A549 (cell line): ENCODE data around the gene CATSPERZ. TPM values are rescaled to one million over a fixed set of nuclear protein-coding genes. Genes with fewer than 3 reads are reported as not detected.
A peak's percentile ranks its signal among the peaks of the same experiment; 100 is the strongest.

Experiments
- ATAC-seq, 2 experiments: fragments of 200-7000 bp in 1 of 2; fragments of >200 bp in 1 of 2; cut with Nextera tagmentation in 1 of 2; cut with Tn5 transposase in 1 of 2; 3 replicates each; pipeline versions ENCODE4 v1.8.0 to v1.9.1; 2018 to 2020; ENCODE audit warnings: mild to moderate bottlenecking in 1 of 2, moderate library complexity in 1 of 2
- CTCF ChIA-PET: fragments of 300-600 bp; sonication (Branson Sonifier 250); formaldehyde crosslinking; extraction: SDS; loops from one replicate; lab custom pipeline; 2021; ENCODE audit warnings: antibody characterized with exemption, inconsistent platforms; lab: Yijun Ruan, JAX
- POLR2A ChIA-PET: fragments of 350-600 bp; formaldehyde crosslinking; extraction: SDS; loops from one replicate; lab custom pipeline; 2021; ENCODE audit warnings: antibody characterized with exemption, inconsistent platforms; lab: Yijun Ruan, JAX
- DNase-seq, 2 experiments: peaks; one replicate each; pipeline versions ENCODE4 v3.0.0 to v3.0.0-alpha.2; 2011 to 2016; ENCODE audit warnings: low read depth in 1 of 2, low spot score in 1 of 2
- FAIRE-seq: peaks from 2 replicates; lab custom pipeline; 2011; peaks lifted over from hg19 to GRCh38; lab: Jason Lieb, UNC
- H3K27ac ChIP-seq, 2 experiments: fragments of >200 bp; sonication (Bioruptor Twin); formaldehyde crosslinking; 3 replicates each; pipeline ENCODE4 v1.5.1; 2016 to 2017
- H3K4me1 ChIP-seq: fragments of >200 bp; sonication (Bioruptor Twin); formaldehyde crosslinking; 3 replicates; pipeline ENCODE4 v1.6.1; 2016
- H3K4me2 ChIP-seq: fragments of >200 bp; sonication (Bioruptor Twin); formaldehyde crosslinking; 3 replicates; pipeline ENCODE4 v1.6.1; 2016
- H3K4me3 ChIP-seq: fragments of >200 bp; sonication (Bioruptor Twin); formaldehyde crosslinking; 3 replicates; pipeline ENCODE4 v1.5.1; 2016
- H3K9me3 ChIP-seq: fragments of >200 bp; sonication (Bioruptor Twin); formaldehyde crosslinking; 3 replicates; pipeline ENCODE4 v1.6.1; 2016
- CEBPB ChIP-seq, 2 experiments: fragments of >200 bp in 1 of 2; sonication (Bioruptor Twin) in 1 of 2; formaldehyde crosslinking in 1 of 2; IDR thresholded peaks; 2 replicates each; pipeline ENCODE4 v1.6.1; 2012 to 2016
- CHD2 ChIP-seq: fragments of 150-350 bp; IDR thresholded peaks from 2 replicates; pipeline ENCODE4 v1.6.1; 2014; ENCODE audit warnings: low read length; ENCODE audit not compliant: partially characterized antibody
- CHD4 ChIP-seq: fragments of 200-600 bp; sonication (generic); IDR thresholded peaks from 2 replicates; pipeline ENCODE4 v1.6.1; 2016; ENCODE audit warnings: antibody characterized with exemption, mild to moderate bottlenecking, borderline replicate concordance
- EHF ChIP-seq: fragments of 250-450 bp; sonication (Bioruptor Pico); IDR thresholded peaks from 2 replicates; pipeline ENCODE4 v1.5.0; 2020; ENCODE audit warnings: mild to moderate bottlenecking
- ESRRA ChIP-seq: fragments of 150-350 bp; IDR thresholded peaks from 2 replicates; pipeline ENCODE4 v1.6.1; 2014; ENCODE audit warnings: mild to moderate bottlenecking, low read length, borderline replicate concordance
- FOSB ChIP-seq: fragments of 250-450 bp; sonication (Bioruptor Pico); IDR thresholded peaks from 2 replicates; pipeline ENCODE4 v1.5.0; 2020; ENCODE audit warnings: mild to moderate bottlenecking, moderate library complexity
- FOSL2 ChIP-seq, 2 experiments: fragments of 450-650 bp in 1 of 2; fragments of >200 bp in 1 of 2; sonication (Bioruptor Twin) in 1 of 2; formaldehyde crosslinking; IDR thresholded peaks; 2 replicates each; pipeline versions ENCODE4 v1.5.0 to v1.6.1; 2016 to 2020; ENCODE audit warnings: mild to moderate bottlenecking in 1 of 2, moderate library complexity in 1 of 2
- GATA3 ChIP-seq: IDR thresholded peaks from 2 replicates; pipeline ENCODE4 v1.6.1; 2012; ENCODE audit warnings: borderline replicate concordance
- HEYL ChIP-seq: fragments of 250-450 bp; sonication (Bioruptor Pico); IDR thresholded peaks from 2 replicates; pipeline ENCODE4 v1.8.0; 2021; ENCODE audit warnings: mild to moderate bottlenecking, moderate library complexity
- JUNB ChIP-seq: fragments of >200 bp; sonication (Bioruptor Twin); formaldehyde crosslinking; IDR thresholded peaks from 2 replicates; pipeline ENCODE4 v1.6.1; 2016
- MAFK ChIP-seq: fragments of 450-650 bp; IDR thresholded peaks from 2 replicates; pipeline ENCODE4 v1.6.1; 2014; ENCODE audit not compliant: partially characterized antibody
- MYC ChIP-seq: IDR thresholded peaks from 2 replicates; pipeline ENCODE4 v1.6.1; 2012; ENCODE audit warnings: mild to moderate bottlenecking, inconsistent platforms, low read length, improper control_type of control experiment, borderline replicate concordance
- NFE2L2 ChIP-seq: fragments of 150-350 bp; conservative IDR thresholded peaks from 2 replicates; pipeline ENCODE4 v1.6.1; 2014; ENCODE audit warnings: low read length
- NPAS2 ChIP-seq: fragments of 250-450 bp; sonication (Bioruptor Pico); IDR thresholded peaks from 2 replicates; pipeline ENCODE4 v1.8.0; 2022; ENCODE audit warnings: mild to moderate bottlenecking, moderate library complexity, borderline replicate concordance
- PHF8 ChIP-seq: fragments of 200-600 bp; sonication (generic); IDR thresholded peaks from 2 replicates; pipeline ENCODE4 v1.6.1; 2016; ENCODE audit warnings: low read depth, mild to moderate bottlenecking, antibody characterized with exemption, moderate library complexity, borderline replicate concordance
- POLR2AphosphoS2 ChIP-seq: conservative IDR thresholded peaks from 2 replicates; pipeline ENCODE4 v1.6.1; 2012; ENCODE audit warnings: low read length, improper control_type of control experiment, inconsistent platforms
- RAD21 ChIP-seq, 2 experiments: fragments of >200 bp in 1 of 2; sonication (Bioruptor Twin) in 1 of 2; formaldehyde crosslinking in 1 of 2; IDR thresholded peaks in 1 of 2; conservative IDR thresholded peaks in 1 of 2; 2 replicates in 1 of 2; 3 replicates in 1 of 2; pipeline ENCODE4 v1.6.1; 2012 to 2018; ENCODE audit warnings: inconsistent platforms in 1 of 2
- ZFP36 ChIP-seq: fragments of 450-650 bp; IDR thresholded peaks from 2 replicates; pipeline ENCODE4 v1.6.1; 2014; ENCODE audit warnings: borderline replicate concordance; ENCODE audit not compliant: partially characterized antibody
- ZSCAN20 ChIP-seq: fragments of 250-450 bp; sonication (Bioruptor Pico); IDR thresholded peaks from 2 replicates; pipeline ENCODE4 v1.8.0; 2022; ENCODE audit warnings: mild to moderate bottlenecking, moderate library complexity
- WGBS: methylation state at CpG from one replicate; pipeline ENCODE4 v1.1.6; 2017; ENCODE audit errors: missing lambda C conversion rate; 5-methylcytosine and 5-hydroxymethylcytosine counted together
- polyA plus RNA-seq, 4 experiments: library from polyadenylated mRNA; depleted of rRNA in 3 of 4; stranded (reverse); fragments of >200 nt; fragmentation: RNase III in 1 of 4; extraction: RNeasy Plus Mini Kit Qiagen cat#74134 plus additional on column Dnase treatment in 1 of 4; gene quantifications; 2 replicates in 3 of 4; 3 replicates in 1 of 4; pipeline ENCODE4 v1.2.3, GENCODE V29; 2011 to 2017
- TF ChIP-seq, protein P1 (sequence below): fragments of 200-600 bp; sonication (generic); IDR thresholded peaks from 2 replicates; pipeline ENCODE4 v1.6.1; 2016; ENCODE audit warnings: antibody characterized with exemption, mild to moderate bottlenecking, moderate library complexity
- TF ChIP-seq, protein P2 (sequence below): fragments of 450-650 bp; IDR thresholded peaks from 2 replicates; pipeline ENCODE4 v1.6.1; 2014; ENCODE audit warnings: antibody characterized with exemption
- TF ChIP-seq, protein P3 (sequence below): fragments of 150-350 bp; IDR thresholded peaks from 2 replicates; pipeline ENCODE4 v1.6.1; 2014; ENCODE audit warnings: low read depth, mild to moderate bottlenecking, low read length

The CATSPERZ gene
- polyA plus RNA-seq, 2 of the 4 experiments (the other 2 are of a cell fraction) = 1.9 to 3.4 TPM

DNA sequence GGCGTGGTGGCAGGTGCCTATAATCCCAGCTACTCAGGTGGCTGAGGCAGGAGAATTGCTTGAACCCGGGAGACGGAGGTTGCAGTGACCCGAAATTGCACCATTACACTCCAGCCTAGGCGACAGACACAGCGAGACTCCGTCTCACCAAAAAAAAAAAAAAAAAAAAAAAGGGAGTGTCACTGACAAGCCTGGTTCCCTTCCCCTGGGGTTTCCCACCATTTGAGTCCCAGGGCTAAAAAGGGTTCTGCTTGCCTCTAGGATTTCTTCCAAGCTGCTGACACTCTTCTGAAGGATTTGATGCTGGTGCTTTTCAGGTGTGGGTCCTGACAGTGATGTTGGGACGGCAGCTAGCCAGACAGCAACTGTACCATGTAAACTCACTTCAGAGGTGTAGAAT lies 38.6 kb downstream of the CATSPERZ start (continued):
- TF ChIP-seq, protein P1, sequence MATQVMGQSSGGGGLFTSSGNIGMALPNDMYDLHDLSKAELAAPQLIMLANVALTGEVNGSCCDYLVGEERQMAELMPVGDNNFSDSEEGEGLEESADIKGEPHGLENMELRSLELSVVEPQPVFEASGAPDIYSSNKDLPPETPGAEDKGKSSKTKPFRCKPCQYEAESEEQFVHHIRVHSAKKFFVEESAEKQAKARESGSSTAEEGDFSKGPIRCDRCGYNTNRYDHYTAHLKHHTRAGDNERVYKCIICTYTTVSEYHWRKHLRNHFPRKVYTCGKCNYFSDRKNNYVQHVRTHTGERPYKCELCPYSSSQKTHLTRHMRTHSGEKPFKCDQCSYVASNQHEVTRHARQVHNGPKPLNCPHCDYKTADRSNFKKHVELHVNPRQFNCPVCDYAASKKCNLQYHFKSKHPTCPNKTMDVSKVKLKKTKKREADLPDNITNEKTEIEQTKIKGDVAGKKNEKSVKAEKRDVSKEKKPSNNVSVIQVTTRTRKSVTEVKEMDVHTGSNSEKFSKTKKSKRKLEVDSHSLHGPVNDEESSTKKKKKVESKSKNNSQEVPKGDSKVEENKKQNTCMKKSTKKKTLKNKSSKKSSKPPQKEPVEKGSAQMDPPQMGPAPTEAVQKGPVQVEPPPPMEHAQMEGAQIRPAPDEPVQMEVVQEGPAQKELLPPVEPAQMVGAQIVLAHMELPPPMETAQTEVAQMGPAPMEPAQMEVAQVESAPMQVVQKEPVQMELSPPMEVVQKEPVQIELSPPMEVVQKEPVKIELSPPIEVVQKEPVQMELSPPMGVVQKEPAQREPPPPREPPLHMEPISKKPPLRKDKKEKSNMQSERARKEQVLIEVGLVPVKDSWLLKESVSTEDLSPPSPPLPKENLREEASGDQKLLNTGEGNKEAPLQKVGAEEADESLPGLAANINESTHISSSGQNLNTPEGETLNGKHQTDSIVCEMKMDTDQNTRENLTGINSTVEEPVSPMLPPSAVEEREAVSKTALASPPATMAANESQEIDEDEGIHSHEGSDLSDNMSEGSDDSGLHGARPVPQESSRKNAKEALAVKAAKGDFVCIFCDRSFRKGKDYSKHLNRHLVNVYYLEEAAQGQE = no peak
- TF ChIP-seq, all 56 proteins: peak for 0

DNA sequence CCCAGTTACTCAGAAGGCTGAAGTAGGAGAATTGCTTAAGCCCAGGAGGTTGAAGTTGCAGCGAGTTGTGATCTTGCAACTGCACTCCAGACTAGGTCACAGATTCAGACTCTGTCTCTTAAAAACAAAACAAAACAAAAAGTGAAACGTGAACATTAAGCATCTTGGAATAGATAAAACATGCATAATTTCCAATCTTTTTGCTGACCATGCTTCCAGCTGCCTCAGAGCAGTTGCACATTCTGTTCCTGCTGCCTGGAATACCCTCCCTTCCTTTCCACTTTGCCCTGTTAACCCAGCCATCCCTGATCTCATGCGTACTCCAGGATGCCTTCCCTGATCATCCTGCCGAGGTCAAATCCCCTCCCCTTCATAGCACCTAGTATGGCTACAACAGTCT lies 39.1 kb downstream of the CATSPERZ start:
- H3K4me2 ChIP-seq = no peak overlapping the region
- CTCF ChIA-PET = interaction anchor here (0.7 to 33.9 kb wide), 4 partner anchors 12 to 111 kb away, joined by 4 to 996 read pairs (median 306); partner anchors contain the start of genes CATSPERZ, ESRRA, PRDX5 and TRMT112
- TF ChIP-seq FOSL2 (IDR thresholded peaks at IDR 0.05) (no peak), FOSL2 (CRISPR knock-in tag; IDR thresholded peaks at IDR 0.05) (no peak), MAFK (peak; percentile 29)
- no peak for FAIRE-seq
- POLR2A ChIA-PET = interaction anchor here (0.7 kb wide), 1 partner anchor 57 kb away, joined by 4 read pairs; no protein-coding TSS in a partner anchor
- no peaks in the 10 kb centered on the region for H3K9me3 ChIP-seq
- peaks cover 28% of the 10 kb centered on the region for H3K4me1 ChIP-seq
- peak overlapping the region in 1 of 2 experiments; percentile 15; a peak in 1 of 6 replicates for H3K27ac ChIP-seq
- ATAC-seq = no peak
- WGBS = 60% methylated on average over 4 of the region's 4 CpGs
- H3K4me3 ChIP-seq = no peak overlapping the region
- DNase-seq = no peak

DNA sequence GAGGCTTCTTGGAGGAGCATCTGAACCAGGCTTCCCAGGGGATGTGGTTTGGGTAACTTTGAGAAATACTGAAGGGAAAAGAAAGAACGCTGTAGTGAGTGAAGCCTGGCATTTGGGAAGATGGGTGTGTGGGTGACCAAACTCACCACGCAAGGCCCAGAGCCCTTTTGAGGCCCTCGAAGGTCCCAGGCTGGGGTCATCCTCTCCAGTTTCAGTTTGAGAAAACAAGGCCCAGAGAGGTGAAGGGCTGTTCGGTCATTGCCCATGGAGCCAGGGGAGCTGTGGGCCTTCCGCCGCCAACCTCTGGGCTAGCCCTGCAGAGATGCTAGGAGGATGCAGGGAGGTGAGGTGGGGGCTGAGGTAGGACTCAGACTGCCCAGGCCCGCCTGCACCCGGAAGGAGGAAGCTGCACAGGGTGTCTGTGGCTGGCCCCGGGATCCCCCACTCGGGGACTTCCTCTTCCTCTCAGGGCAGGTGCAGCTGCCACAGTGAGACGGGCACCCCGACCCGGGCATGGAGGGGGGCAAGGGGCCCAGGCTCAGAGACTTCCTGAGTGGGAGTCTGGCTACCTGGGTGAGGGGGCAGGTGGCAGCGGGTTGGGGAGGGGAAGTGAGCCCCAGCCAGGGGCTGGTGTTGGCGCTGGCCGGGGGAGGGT lies 39.7 kb downstream of the CATSPERZ start, which contains the start of gene CCDC88B:
Gene CCDC88B (plus strand): TSS at position 451 of the 655 bp plus-strand sequence. CDS start 63 bp downstream, at position 514.
- no peak for FAIRE-seq
- DNase-seq = no peak

DNA sequence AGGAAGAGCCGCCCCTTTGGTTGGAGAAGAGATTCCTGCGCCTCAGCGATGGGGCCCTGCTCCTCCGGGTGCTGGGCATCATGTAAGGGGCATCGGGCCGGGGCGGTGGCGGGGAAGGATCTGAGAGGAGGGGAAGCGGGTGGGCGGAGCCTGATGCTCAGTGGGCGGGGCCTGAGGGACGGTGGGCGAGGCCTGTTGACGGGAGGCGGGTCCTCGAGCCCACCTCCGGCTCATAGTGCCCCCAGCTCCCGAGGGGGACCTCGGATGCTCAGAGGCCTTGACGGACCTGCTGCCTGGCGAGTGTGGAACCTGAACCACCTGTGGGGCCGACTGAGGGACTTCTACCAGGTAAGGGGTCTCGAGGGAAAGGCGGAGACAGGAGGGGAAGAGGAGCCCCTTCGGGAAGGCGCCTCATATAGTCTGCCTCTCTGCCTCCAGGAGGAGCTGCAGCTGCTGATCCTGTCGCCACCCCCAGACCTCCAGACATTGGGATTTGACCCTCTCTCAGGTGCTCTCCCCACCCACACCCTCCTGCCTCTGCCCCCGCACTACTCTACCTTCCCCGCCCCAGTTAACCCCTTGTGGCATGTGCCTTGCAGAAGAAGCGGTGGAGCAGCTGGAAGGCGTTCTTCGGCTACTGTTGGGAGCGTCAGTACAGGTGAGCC lies 40.6 kb downstream of the CATSPERZ start:
- no peak for DNase-seq
- no peak for FAIRE-seq
- H3K9me3 ChIP-seq = no peaks in the 10 kb centered on the region
- ChIA-PET CTCF (interaction anchor here (0.5 to 33.9 kb wide), 11 partner anchors 13 to 935 kb away, joined by 3 to 996 read pairs (median 3); partner anchors contain the start of genes CATSPERZ, ESRRA, PRDX5 and TRMT112), POLR2A (interaction anchor here (0.6 to 1.6 kb wide), 2 partner anchors 15 to 23 kb away, joined by 7 read pairs; partner anchors contain the start of genes PRDX5 and TRMT112)
- H3K27ac ChIP-seq = peak overlapping the region in 1 of 2 experiments; percentile 32; a peak in 2 of 6 replicates
- 0 out of 6 replicates have a peak, but pooled peaks of 1 of the 2 experiments have one; percentile 3 for ATAC-seq
- peaks cover 15% of the 10 kb centered on the region for H3K4me1 ChIP-seq
- H3K4me3 ChIP-seq = no peak overlapping the region
- no peak overlapping the region for H3K4me2 ChIP-seq
- 80% methylated on average over 21 of the region's 33 CpGs for WGBS
- TF ChIP-seq ESRRA = no peak
- no peak for TF ChIP-seq GATA3
- TF ChIP-seq CHD2 = no peak
- no peak for TF ChIP-seq CHD4
- TF ChIP-seq, protein P2, sequence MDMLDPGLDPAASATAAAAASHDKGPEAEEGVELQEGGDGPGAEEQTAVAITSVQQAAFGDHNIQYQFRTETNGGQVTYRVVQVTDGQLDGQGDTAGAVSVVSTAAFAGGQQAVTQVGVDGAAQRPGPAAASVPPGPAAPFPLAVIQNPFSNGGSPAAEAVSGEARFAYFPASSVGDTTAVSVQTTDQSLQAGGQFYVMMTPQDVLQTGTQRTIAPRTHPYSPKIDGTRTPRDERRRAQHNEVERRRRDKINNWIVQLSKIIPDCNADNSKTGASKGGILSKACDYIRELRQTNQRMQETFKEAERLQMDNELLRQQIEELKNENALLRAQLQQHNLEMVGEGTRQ = no peak
- no peak for TF ChIP-seq ZFP36
- TF ChIP-seq MAFK = no peak
- TF ChIP-seq EHF (CRISPR knock-in tag) = no peak
- no peak for TF ChIP-seq HEYL (CRISPR knock-in tag)
- no peak for TF ChIP-seq NPAS2 (CRISPR knock-in tag)
- TF ChIP-seq RAD21 (conservative IDR thresholded peaks at IDR 0.05 in 1 of 2, IDR thresholded peaks at IDR 0.05 in 1 of 2) = no peak
- TF ChIP-seq, protein P3, sequence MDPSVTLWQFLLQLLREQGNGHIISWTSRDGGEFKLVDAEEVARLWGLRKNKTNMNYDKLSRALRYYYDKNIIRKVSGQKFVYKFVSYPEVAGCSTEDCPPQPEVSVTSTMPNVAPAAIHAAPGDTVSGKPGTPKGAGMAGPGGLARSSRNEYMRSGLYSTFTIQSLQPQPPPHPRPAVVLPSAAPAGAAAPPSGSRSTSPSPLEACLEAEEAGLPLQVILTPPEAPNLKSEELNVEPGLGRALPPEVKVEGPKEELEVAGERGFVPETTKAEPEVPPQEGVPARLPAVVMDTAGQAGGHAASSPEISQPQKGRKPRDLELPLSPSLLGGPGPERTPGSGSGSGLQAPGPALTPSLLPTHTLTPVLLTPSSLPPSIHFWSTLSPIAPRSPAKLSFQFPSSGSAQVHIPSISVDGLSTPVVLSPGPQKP = no peak
- no peak for TF ChIP-seq PHF8
- TF ChIP-seq CEBPB (IDR thresholded peaks at IDR 0.05) = no peak
- no peak for TF ChIP-seq FOSB (CRISPR knock-in tag)
- no peak for TF ChIP-seq POLR2AphosphoS2
- TF ChIP-seq NFE2L2 = no peak

More for the DNA sequence above, 39.7 kb downstream of the CATSPERZ start, which contains the start of gene CCDC88B:
- TF ChIP-seq MYC (no peak), JUNB (no peak), ZSCAN20 (CRISPR knock-in tag) (no peak)
- H3K27ac ChIP-seq = peak within 1 kb of the TSS in 1 of 2 experiments; percentile 32; a peak in 2 of 6 replicates
- no peak for ATAC-seq
- no peak within 1 kb of the TSS for H3K4me2 ChIP-seq
- no peaks in the 10 kb centered on the region for H3K9me3 ChIP-seq
- peaks cover 22% of the 10 kb centered on the region for H3K4me1 ChIP-seq
- CTCF ChIA-PET = interaction anchor here (13.1 to 33.9 kb wide), 3 partner anchors 12 to 29 kb away, joined by 301 to 996 read pairs (median 312); partner anchors contain the start of genes CATSPERZ, ESRRA, PRDX5 and TRMT112
- H3K4me3 ChIP-seq = no peak within 1 kb of the TSS
- POLR2A ChIA-PET = interaction anchor here (0.6 to 1.6 kb wide), 2 partner anchors 22 to 31 kb away, joined by 3 to 7 read pairs; partner anchors contain the start of genes PRDX5 and TRMT112
- 92% methylated on average over 9 of the region's 16 CpGs for WGBS
